Body of pancreas (tissue), 4 donors: ENCODE data around the gene CCNT2.

Experiments
- POLR2A ChIP-seq, 3 donors: fragments of 450-650 bp; IDR thresholded peaks; one replicate each; pipeline ENCODE4 v1.6.1; 2016; ENCODE audit warnings: antibody characterized with exemption in 3 of 3, mild to moderate bottlenecking in 2 of 3
- TF ChIP-seq, protein P1 (sequence below), 7 experiments: fragments of 450-650 bp in 4 of 7; fragments of 200-600 bp in 3 of 7; sonication (generic) in 3 of 7; IDR thresholded peaks; one replicate each; pipeline ENCODE4 v1.5.1; 2016 to 2019; ENCODE audit warnings: antibody characterized with exemption in 7 of 7

DNA sequence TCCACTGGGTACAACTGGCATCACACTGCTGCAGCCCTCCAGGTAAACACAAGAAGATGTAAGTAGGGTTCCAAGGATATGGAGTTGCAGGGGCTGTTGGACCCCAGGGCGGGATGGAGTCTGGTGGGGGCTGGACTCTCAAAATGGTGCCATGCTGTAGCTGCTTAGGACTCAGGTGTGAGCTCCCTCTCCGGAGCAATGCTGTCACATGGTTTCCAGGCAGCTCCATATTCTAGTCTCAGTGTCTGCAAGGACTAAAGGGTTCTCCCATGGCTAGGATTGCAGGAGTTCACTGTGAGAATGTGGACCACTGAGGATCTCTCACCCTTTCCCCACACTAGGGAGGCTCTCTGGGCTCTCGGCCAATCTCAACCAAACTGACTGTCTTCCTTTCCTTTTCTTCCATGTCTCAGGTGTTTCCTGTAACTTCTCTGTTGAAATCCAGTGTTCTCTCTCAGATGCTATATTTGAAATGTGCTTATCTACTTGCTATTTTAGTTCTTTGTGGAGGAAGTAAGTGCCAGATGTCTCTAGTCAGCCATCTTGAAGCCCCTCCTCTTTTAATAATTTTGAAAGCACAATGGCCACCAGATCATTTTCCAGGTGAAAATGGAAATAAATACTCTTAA is 57.6 kb downstream of the CCNT2 start:
- TF ChIP-seq, protein P1, sequence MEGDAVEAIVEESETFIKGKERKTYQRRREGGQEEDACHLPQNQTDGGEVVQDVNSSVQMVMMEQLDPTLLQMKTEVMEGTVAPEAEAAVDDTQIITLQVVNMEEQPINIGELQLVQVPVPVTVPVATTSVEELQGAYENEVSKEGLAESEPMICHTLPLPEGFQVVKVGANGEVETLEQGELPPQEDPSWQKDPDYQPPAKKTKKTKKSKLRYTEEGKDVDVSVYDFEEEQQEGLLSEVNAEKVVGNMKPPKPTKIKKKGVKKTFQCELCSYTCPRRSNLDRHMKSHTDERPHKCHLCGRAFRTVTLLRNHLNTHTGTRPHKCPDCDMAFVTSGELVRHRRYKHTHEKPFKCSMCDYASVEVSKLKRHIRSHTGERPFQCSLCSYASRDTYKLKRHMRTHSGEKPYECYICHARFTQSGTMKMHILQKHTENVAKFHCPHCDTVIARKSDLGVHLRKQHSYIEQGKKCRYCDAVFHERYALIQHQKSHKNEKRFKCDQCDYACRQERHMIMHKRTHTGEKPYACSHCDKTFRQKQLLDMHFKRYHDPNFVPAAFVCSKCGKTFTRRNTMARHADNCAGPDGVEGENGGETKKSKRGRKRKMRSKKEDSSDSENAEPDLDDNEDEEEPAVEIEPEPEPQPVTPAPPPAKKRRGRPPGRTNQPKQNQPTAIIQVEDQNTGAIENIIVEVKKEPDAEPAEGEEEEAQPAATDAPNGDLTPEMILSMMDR (IDR thresholded peaks at IDR 0.05), result no peak
- TF ChIP-seq POLR2A (IDR thresholded peaks at IDR 0.05), result no peak
